ENCODE data around the gene OSBPL1A.

DNA sequence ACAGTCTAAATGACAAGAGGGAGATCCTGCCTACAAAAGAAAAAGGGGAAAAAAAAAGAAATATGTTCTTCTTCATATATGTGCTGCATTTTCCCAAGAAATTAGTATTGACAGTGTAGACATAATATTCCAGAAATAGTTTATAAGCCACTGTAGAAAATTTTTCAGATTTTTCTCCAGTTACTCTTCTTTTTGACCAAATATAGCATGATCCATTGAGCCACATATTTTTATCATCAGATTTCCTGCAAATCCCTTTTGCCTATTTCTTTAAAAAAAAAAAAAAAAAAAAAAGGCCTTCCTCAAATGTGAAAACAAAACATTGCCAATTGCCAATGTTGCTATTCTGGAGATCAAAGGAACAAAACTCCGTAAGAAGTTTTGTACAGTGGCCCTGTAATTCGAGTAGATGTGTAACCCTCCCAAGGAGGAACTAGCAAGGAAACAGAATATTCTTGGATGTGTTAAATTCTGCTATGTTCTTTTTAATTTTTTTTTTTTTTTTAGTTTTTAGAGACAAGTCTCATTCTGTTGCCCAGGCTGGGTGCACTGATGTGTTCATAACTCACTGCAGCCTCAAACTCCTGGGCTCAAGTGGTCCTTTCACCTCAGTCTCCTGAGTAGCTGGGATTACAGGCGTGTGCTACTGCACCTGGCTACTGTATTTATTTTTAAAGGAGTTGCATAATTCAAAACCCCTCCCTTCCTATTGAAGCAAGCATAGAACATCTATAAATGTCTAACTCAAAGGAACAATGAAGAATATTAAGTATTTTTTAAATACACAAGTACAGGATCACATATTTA, 271.3 kb downstream of the OSBPL1A start:
- TF ChIP-seq, protein P1, sequence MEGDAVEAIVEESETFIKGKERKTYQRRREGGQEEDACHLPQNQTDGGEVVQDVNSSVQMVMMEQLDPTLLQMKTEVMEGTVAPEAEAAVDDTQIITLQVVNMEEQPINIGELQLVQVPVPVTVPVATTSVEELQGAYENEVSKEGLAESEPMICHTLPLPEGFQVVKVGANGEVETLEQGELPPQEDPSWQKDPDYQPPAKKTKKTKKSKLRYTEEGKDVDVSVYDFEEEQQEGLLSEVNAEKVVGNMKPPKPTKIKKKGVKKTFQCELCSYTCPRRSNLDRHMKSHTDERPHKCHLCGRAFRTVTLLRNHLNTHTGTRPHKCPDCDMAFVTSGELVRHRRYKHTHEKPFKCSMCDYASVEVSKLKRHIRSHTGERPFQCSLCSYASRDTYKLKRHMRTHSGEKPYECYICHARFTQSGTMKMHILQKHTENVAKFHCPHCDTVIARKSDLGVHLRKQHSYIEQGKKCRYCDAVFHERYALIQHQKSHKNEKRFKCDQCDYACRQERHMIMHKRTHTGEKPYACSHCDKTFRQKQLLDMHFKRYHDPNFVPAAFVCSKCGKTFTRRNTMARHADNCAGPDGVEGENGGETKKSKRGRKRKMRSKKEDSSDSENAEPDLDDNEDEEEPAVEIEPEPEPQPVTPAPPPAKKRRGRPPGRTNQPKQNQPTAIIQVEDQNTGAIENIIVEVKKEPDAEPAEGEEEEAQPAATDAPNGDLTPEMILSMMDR (IDR thresholded peaks at IDR 0.05) = no peak
- no peak for TF ChIP-seq POLR2A (IDR thresholded peaks at IDR 0.05)

Data from suprapubic skin (tissue), 3 donors.